ENCODE results near the gene NTN5. TPM values are rescaled to one million over a fixed set of nuclear protein-coding genes. Genes with fewer than 3 reads are reported as not detected.

The NTN5 gene
- total RNA-seq, 1 experiment from 2014 or later, result 2.9 TPM

DNA sequence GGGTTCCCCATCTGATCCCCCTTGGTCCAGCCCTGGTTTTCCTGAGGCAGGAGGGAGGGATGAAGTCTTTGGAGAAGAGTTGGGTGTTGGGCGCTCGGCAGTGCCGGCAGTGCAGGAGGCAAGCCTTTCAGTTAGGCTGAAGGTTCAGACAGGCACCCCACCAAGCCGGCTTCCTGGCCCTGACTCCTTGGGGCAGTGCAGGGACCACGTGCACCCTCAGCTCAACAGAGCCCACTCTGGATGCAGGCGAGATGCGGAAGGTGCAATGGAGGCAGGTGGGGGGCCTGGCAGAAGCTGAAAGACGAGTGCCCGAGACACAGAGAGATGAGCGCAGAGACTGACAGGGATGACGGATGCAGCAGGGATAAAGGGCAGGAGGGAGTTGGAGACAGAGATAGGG lies 35.7 kb upstream of the NTN5 start:
- H2AFZ ChIP-seq, result no peak overlapping the region
- no peaks in the 10 kb centered on the region for H3K27me3 ChIP-seq (ENCODE audit: insufficient read depth, low read depth)
- H3K4me3 ChIP-seq, result no peak overlapping the region
- no peaks in the 10 kb centered on the region for H3F3A ChIP-seq (ENCODE audit: insufficient read depth, low read depth)
- H3K27ac ChIP-seq, result no peak overlapping the region
- no peaks in the 10 kb centered on the region for H3K9me3 ChIP-seq (ENCODE audit: insufficient read depth, low read depth)
- ChIA-PET CTCF (no interaction called here), POLR2A (ENCODE audit: unreplicated experiment) (no interaction called here)
- no TSS peak for BruUV-seq (replicated peaks)
- intact Hi-C loops (cut with micrococcal nuclease; ENCODE audit: unreplicated experiment), result no loop called here
- H4K20me1 ChIP-seq (ENCODE audit: insufficient read depth), result no peaks in the 10 kb centered on the region
- H3K4me2 ChIP-seq, result no peak overlapping the region
- peaks cover 7% of the 10 kb centered on the region; the same call in 1 of the 2 replicates for H3K4me1 ChIP-seq (replicated peaks; ENCODE audit: insufficient read depth)
- peaks cover 9% of the 10 kb centered on the region; the same call in 1 of the 2 replicates for H3K79me2 ChIP-seq (ENCODE audit: low read depth)
- H3K9me2 ChIP-seq (ENCODE audit: insufficient read depth), result no peaks in the 10 kb centered on the region
- TF ChIP-seq, protein P1, sequence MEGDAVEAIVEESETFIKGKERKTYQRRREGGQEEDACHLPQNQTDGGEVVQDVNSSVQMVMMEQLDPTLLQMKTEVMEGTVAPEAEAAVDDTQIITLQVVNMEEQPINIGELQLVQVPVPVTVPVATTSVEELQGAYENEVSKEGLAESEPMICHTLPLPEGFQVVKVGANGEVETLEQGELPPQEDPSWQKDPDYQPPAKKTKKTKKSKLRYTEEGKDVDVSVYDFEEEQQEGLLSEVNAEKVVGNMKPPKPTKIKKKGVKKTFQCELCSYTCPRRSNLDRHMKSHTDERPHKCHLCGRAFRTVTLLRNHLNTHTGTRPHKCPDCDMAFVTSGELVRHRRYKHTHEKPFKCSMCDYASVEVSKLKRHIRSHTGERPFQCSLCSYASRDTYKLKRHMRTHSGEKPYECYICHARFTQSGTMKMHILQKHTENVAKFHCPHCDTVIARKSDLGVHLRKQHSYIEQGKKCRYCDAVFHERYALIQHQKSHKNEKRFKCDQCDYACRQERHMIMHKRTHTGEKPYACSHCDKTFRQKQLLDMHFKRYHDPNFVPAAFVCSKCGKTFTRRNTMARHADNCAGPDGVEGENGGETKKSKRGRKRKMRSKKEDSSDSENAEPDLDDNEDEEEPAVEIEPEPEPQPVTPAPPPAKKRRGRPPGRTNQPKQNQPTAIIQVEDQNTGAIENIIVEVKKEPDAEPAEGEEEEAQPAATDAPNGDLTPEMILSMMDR (conservative IDR thresholded peaks at IDR 0.05), result no peak
- no peak for TF ChIP-seq EZH2 (IDR thresholded peaks at IDR 0.05; ENCODE audit: low read depth)
- no peak for DNase-seq
- no peaks in the 10 kb centered on the region for H3K36me3 ChIP-seq (ENCODE audit: low read depth)

DNA sequence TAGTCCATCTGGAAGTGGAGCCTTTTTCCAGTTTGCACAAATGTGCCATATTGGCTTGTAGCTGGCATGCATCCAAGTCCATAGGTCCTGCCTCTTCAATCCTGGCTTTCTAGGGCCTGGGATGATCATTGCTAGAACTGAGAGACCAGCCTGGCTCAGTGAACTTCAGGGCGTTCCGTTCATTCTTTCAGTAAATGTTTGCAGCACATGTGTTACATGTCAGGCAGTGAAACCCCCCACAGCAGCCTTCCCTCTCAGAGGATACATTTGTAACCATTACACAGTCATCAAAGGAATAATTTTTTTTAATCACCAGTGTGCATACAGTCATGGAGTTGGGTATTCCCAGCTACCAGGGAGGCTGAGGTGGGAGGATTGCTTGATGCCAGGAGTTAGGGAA lies 32.6 kb upstream of the NTN5 start:
- Histone ChIP-seq H3K79me2 (ENCODE audit: low read depth) (no peaks in the 10 kb centered on the region), H3K4me2 (no peak overlapping the region), H3K27ac (no peak overlapping the region), H3K4me3 (no peak overlapping the region), H2AFZ (no peak overlapping the region), H3K36me3 (ENCODE audit: low read depth) (no peaks in the 10 kb centered on the region), H3K27me3 (ENCODE audit: insufficient read depth, low read depth) (no peaks in the 10 kb centered on the region), H4K20me1 (ENCODE audit: insufficient read depth) (no peaks in the 10 kb centered on the region), H3K4me1 (replicated peaks; ENCODE audit: insufficient read depth) (no peaks in the 10 kb centered on the region), H3K9me2 (ENCODE audit: insufficient read depth) (no peaks in the 10 kb centered on the region), H3K9me3 (ENCODE audit: insufficient read depth, low read depth) (no peaks in the 10 kb centered on the region), H3F3A (ENCODE audit: insufficient read depth, low read depth) (no peaks in the 10 kb centered on the region)
- TF ChIP-seq, protein P1 (conservative IDR thresholded peaks at IDR 0.05), result no peak
- TF ChIP-seq EZH2 (IDR thresholded peaks at IDR 0.05; ENCODE audit: low read depth), result no peak
- intact Hi-C loops (cut with micrococcal nuclease; ENCODE audit: unreplicated experiment), result no loop called here
- POLR2A ChIA-PET (ENCODE audit: unreplicated experiment), result interaction anchor here (0.6 to 0.7 kb wide), 2 partner anchors 9 to 104 kb away, joined by 5 to 8 read pairs; partner anchors contain the start of gene FUT2
- CTCF ChIA-PET, result no interaction called here
- DNase-seq, result no peak
- no TSS peak for BruUV-seq (replicated peaks)

DNA sequence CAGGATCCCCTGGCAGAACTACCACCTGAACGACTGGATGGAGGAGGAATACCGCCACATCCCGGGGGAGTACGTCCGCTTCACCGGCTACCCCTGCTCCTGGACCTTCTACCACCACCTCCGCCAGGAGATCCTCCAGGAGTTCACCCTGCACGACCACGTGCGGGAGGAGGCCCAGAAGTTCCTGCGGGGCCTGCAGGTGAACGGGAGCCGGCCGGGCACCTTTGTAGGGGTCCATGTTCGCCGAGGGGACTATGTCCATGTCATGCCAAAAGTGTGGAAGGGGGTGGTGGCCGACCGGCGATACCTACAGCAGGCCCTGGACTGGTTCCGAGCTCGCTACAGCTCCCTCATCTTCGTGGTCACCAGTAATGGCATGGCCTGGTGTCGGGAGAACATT lies 30.5 kb upstream of the NTN5 start:
- Histone ChIP-seq H3K9me3 (ENCODE audit: insufficient read depth, low read depth) (no peaks in the 10 kb centered on the region), H3K4me3 (no peak overlapping the region), H3K36me3 (ENCODE audit: low read depth) (no peaks in the 10 kb centered on the region), H3K79me2 (ENCODE audit: low read depth) (no peaks in the 10 kb centered on the region), H3K27me3 (ENCODE audit: insufficient read depth, low read depth) (no peaks in the 10 kb centered on the region), H3F3A (ENCODE audit: insufficient read depth, low read depth) (peaks cover 13% of the 10 kb centered on the region), H3K4me1 (replicated peaks; ENCODE audit: insufficient read depth) (no peaks in the 10 kb centered on the region), H2AFZ (no peak overlapping the region), H3K4me2 (no peak overlapping the region), H4K20me1 (ENCODE audit: insufficient read depth) (no peaks in the 10 kb centered on the region), H3K27ac (no peak overlapping the region), H3K9me2 (ENCODE audit: insufficient read depth) (no peaks in the 10 kb centered on the region)
- BruUV-seq (replicated peaks), result no TSS peak
- ChIA-PET POLR2A (ENCODE audit: unreplicated experiment) (no interaction called here), CTCF (no interaction called here)
- TF ChIP-seq, protein P1 (conservative IDR thresholded peaks at IDR 0.05), result no peak
- no peak for TF ChIP-seq EZH2 (IDR thresholded peaks at IDR 0.05; ENCODE audit: low read depth)
- no peak for DNase-seq
- intact Hi-C loops (cut with micrococcal nuclease; ENCODE audit: unreplicated experiment), result no loop called here
